ENCODE data around the gene TOGARAM1.
A peak's percentile ranks its signal among the peaks of the same experiment; 100 is the strongest.

TOGARAM1 gene

DNA sequence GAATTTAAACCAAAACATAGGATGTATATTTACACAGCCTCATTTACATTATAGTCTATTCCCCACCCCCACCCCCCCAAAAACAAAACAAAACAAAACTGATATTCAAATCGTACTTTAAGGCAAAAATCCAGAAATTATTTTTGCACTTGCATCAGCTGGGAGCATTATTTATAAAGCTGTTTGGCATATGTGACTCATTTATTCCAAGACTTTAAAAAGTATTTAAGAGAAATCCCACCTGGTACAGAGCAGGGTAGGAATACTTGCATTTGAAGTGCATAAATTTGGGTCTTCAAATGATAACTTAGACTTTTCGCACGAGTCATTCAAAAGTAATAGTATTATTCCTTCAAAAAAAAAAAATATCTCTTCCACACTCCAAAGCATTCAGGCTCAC is 1.3 kb upstream of the TOGARAM1 start:
- TF ChIP-seq, protein P1, sequence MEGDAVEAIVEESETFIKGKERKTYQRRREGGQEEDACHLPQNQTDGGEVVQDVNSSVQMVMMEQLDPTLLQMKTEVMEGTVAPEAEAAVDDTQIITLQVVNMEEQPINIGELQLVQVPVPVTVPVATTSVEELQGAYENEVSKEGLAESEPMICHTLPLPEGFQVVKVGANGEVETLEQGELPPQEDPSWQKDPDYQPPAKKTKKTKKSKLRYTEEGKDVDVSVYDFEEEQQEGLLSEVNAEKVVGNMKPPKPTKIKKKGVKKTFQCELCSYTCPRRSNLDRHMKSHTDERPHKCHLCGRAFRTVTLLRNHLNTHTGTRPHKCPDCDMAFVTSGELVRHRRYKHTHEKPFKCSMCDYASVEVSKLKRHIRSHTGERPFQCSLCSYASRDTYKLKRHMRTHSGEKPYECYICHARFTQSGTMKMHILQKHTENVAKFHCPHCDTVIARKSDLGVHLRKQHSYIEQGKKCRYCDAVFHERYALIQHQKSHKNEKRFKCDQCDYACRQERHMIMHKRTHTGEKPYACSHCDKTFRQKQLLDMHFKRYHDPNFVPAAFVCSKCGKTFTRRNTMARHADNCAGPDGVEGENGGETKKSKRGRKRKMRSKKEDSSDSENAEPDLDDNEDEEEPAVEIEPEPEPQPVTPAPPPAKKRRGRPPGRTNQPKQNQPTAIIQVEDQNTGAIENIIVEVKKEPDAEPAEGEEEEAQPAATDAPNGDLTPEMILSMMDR (IDR thresholded peaks at IDR 0.05; ENCODE audit: borderline replicate concordance, control extremely low read depth, extremely low read depth, insufficient read depth, missing control alignments), result no peak
- DNase-seq (ENCODE audit: low spot score), result no peak
- in situ Hi-C loops (cut with MboI; ENCODE audit: low sequenced_read_pairs, unreplicated experiment), result no loop called here

DNA sequence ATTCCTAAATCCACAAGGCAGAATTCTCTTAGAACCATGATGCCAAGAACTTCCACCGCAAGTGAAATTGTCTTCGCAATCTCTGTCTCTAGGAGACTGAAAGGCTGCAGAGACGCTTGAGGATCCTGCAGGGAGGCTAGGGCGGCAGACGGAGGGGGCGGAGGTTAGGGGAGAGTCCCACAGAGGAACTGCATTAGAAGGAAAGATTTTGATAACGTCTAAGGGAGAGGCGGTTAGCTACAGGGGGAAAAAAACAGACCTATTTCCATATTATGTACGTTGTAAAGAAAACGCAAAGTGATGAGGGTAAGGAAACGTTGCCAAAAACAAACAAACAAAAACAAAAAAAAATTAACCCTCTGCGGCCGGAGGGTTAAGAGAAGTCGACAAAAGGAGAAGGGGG is 838 bp upstream of the TOGARAM1 start:
- peak; percentile 48 for DNase-seq (ENCODE audit: low spot score)
- in situ Hi-C loops (cut with MboI; ENCODE audit: low sequenced_read_pairs, unreplicated experiment), result no loop called here
- TF ChIP-seq, protein P1 (IDR thresholded peaks at IDR 0.05; ENCODE audit: borderline replicate concordance, control extremely low read depth, extremely low read depth, insufficient read depth, missing control alignments), result no peak

DNA sequence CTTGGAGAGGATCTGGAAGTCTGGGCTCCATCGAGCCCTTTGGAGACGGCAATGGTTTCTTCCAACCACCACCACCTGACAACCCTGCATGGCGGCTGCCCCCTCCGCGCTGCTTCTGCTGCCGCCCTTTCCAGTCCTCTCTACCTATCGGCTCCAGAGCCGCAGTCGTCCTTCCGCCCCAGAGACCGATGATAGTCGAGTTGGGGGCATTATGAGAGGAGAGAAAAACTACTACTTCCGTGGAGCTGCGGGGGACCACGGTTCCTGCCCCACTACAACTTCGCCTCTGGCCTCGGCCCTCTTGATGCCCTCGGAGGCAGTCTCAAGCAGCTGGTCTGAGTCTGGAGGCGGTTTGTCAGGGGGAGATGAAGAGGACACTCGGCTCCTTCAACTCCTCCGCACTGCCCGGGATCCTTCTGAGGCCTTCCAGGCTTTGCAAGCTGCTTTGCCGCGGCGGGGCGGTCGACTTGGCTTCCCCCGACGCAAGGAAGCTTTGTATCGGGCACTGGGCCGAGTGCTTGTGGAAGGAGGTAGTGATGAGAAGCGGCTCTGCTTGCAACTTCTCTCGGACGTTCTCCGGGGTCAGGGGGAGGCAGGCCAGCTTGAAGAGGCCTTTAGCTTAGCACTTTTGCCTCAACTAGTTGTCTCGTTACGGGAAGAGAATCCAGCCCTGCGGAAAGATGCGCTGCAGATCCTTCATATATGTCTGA is 499 bp downstream of the TOGARAM1 start:
- TF ChIP-seq, protein P1 (IDR thresholded peaks at IDR 0.05; ENCODE audit: borderline replicate concordance, control extremely low read depth, extremely low read depth, insufficient read depth, missing control alignments), result no peak
- in situ Hi-C loops (cut with MboI; ENCODE audit: low sequenced_read_pairs, unreplicated experiment), result no loop called here
- no peak for DNase-seq (ENCODE audit: low spot score)

DNA sequence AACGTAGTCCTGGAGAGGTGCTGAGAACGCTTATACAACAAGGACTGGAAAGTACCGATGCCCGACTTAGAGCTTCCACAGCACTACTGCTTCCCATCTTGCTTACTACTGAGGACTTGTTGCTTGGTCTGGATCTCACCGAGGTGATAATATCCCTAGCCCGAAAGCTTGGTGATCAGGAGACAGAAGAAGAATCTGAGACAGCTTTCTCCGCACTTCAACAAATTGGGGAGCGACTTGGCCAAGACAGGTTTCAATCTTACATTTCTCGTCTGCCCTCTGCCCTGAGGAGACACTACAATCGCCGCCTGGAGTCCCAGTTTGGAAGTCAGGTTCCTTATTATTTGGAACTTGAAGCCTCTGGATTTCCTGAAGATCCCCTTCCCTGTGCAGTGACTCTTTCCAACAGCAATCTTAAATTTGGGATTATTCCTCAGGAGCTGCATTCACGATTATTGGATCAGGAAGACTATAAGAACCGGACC is 1.1 kb downstream of the TOGARAM1 start:
- DNase-seq (ENCODE audit: low spot score), result no peak
- TF ChIP-seq, protein P1 (IDR thresholded peaks at IDR 0.05; ENCODE audit: borderline replicate concordance, control extremely low read depth, extremely low read depth, insufficient read depth, missing control alignments), result no peak
- in situ Hi-C loops (cut with MboI; ENCODE audit: low sequenced_read_pairs, unreplicated experiment), result no loop called here

DNA sequence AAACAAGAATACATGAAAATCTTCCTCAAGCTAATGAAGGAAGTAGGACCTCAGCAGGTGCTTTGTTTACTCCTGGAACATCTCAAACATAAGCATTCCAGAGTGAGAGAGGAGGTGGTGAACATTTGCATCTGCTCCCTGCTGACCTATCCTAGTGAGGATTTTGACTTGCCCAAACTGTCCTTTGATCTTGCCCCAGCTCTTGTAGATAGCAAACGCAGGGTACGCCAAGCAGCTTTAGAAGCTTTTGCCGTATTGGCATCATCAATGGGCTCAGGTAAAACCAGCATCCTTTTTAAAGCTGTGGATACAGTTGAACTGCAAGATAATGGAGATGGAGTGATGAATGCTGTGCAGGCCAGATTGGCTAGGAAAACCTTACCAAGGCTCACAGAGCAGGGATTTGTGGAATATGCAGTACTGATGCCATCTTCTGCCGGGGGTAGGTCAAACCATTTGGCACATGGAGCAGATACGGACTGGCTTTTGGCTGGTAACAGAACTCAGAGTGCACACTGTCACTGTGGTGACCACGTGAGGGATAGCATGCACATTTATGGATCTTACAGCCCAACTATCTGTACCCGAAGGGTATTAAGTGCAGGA is 1.9 kb downstream of the TOGARAM1 start:
- DNase-seq (ENCODE audit: low spot score), result no peak
- in situ Hi-C loops (cut with MboI; ENCODE audit: low sequenced_read_pairs, unreplicated experiment), result no loop called here

DNA sequence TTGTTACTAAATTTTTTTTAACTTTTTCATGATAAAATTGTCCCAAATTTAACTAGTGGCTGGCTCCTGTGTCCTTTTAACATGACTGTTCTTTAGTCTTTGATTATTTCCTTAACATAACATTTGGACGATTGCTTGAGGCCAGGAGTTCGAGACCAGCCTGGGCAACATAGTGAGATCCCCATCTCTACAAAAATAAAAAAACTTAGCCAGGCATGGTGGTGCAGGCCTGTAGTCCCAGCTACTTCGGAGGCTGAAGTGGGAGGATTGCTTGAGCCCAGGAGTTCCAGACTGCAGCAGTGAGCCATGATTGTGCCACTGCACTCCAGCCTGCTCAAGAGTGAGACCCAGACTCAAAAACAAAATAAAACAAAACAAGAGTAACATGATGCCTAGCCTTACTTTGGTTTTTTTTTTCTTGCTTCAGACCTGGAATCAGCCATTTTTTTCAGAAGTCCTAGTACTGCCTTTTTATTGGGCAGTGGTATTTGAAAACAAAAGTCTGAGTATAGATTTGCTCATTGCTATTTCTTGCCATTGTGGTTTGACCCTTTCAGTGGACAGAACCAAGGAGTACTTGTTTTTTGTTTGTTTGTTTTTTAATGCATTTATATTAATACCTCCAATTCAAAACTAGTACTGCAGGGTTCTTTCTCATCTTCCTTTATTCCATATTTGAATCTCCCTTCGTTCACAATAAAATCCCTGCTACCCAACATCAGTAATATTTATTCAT is 4.8 kb downstream of the TOGARAM1 start:
- in situ Hi-C loops (cut with MboI; ENCODE audit: low sequenced_read_pairs, unreplicated experiment), result no loop called here

More for the DNA sequence above, 1.9 kb downstream of the TOGARAM1 start:
- TF ChIP-seq, protein P1 (IDR thresholded peaks at IDR 0.05; ENCODE audit: borderline replicate concordance, control extremely low read depth, extremely low read depth, insufficient read depth, missing control alignments), result no peak

More for the DNA sequence above, 4.8 kb downstream of the TOGARAM1 start:
- DNase-seq (ENCODE audit: low spot score), result no peak
- TF ChIP-seq, protein P1 (IDR thresholded peaks at IDR 0.05; ENCODE audit: borderline replicate concordance, control extremely low read depth, extremely low read depth, insufficient read depth, missing control alignments), result no peak

Data from GM13976 (cell line).